K562 (cell line): Measurements from ENCODE around the gene MYG1. TPM values are rescaled to one million over a fixed set of nuclear protein-coding genes. Genes with fewer than 3 reads are reported as not detected.

Source experiments
- ATAC-seq: fragments of 200-7000 bp; cut with Tn5 transposase; 3 replicates; pipeline ENCODE4 v1.9.1; 2020; ENCODE audit warnings: moderate library complexity
- BruUV-seq: library from RNA; stranded (reverse); fragments of 400-500 nt; replicated peaks from 2 replicates; lab custom pipeline; 2021; lab: Mats Ljungman, UMichigan
- CTCF ChIA-PET: fragments of 300-600 bp; formaldehyde crosslinking; extraction: SDS; loops from one replicate; lab custom pipeline; 2021; ENCODE audit warnings: low intra/inter-chr PET ratio; lab: Yijun Ruan, JAX
- POLR2A ChIA-PET: fragments of 300-600, 350-650 bp; sonication (Branson Sonifier 250); formaldehyde crosslinking; extraction: SDS; loops from one replicate; lab custom pipeline; 2021; ENCODE audit warnings: antibody characterized with exemption, inconsistent platforms; lab: Yijun Ruan, JAX
- DNase-seq, 4 experiments: peaks; one replicate each; pipeline versions ENCODE4 v3.0.0 to v3.0.0-alpha.2; 2011 to 2018; ENCODE audit warnings: low spot score in 3 of 4, mixed read lengths in 3 of 4; ENCODE audit errors: extremely low read depth in 1 of 4
- FAIRE-seq: peaks from 2 replicates; lab custom pipeline; 2011; peaks lifted over from hg19 to GRCh38; lab: Jason Lieb, UNC
- H2AFZ ChIP-seq: 2 replicates; pipeline ENCODE4 v1.6.0; 2011; ENCODE audit warnings: low read depth, low read length, control low read depth, inconsistent platforms
- H3K27ac ChIP-seq: fragments of 200-600 bp; 3 replicates; pipeline ENCODE4 v1.8.0; 2011; ENCODE audit warnings: low read depth, mild to moderate bottlenecking, control low read depth, inconsistent platforms, low read length, moderate library complexity, mixed read lengths; ENCODE audit errors: extremely low read depth
- H3K27me3 ChIP-seq, 2 experiments: fragments of 300-600 bp in 1 of 2; 2 replicates in 1 of 2; 3 replicates in 1 of 2; pipeline versions ENCODE4 v1.6.0 to v1.8.0; 2011; ENCODE audit warnings: inconsistent platforms in 2 of 2, low read length in 2 of 2, mild to moderate bottlenecking in 1 of 2, mixed read lengths in 1 of 2, moderate library complexity in 1 of 2; ENCODE audit not compliant: control insufficient read depth in 2 of 2, insufficient read depth in 2 of 2
- H3K36me3 ChIP-seq: fragments of 300-600 bp; 3 replicates; pipeline ENCODE4 v1.8.0; 2011; ENCODE audit warnings: mild to moderate bottlenecking, low read length, inconsistent platforms; ENCODE audit not compliant: control insufficient read depth, insufficient read depth
- H3K4me1 ChIP-seq, 2 experiments: fragments of 200-600 bp in 1 of 2; replicated peaks in 1 of 2; 2 replicates in 1 of 2; 3 replicates in 1 of 2; pipeline versions ENCODE4 v1.5.1 to v1.8.0; 2011; ENCODE audit warnings: inconsistent platforms in 2 of 2, low read length in 2 of 2, mild to moderate bottlenecking in 1 of 2, mixed read lengths in 1 of 2, moderate library complexity in 1 of 2; ENCODE audit not compliant: control insufficient read depth in 2 of 2, insufficient read depth in 2 of 2
- H3K4me2 ChIP-seq: 2 replicates; pipeline ENCODE4 v1.6.1; 2011; ENCODE audit warnings: low read length, control low read depth, inconsistent platforms, mixed read lengths; ENCODE audit not compliant: insufficient read depth
- H3K4me3 ChIP-seq: fragments of 200-600 bp; sonication (generic), shearing (Covaris generic); 2 replicates; pipeline ENCODE4 v1.5.1; 2016; ENCODE audit warnings: control low read depth, inconsistent platforms
- H3K79me2 ChIP-seq: fragments of 200-600 bp; 3 replicates; pipeline ENCODE4 v1.8.0; 2011; ENCODE audit warnings: low read length, inconsistent platforms; ENCODE audit not compliant: control insufficient read depth, insufficient read depth
- H3K9ac ChIP-seq, 2 experiments: 2 replicates each; pipeline versions ENCODE4 v1.6.0 to v1.6.1; 2011; ENCODE audit warnings: low read depth in 2 of 2, low read length in 2 of 2, control low read depth in 1 of 2, inconsistent platforms in 1 of 2, mild to moderate bottlenecking in 1 of 2, mixed read lengths in 1 of 2; ENCODE audit not compliant: insufficient read depth in 1 of 2
- H3K9me1 ChIP-seq: one replicate; pipeline ENCODE4 v1.6.0; 2011; ENCODE audit warnings: inconsistent platforms, mild to moderate bottlenecking, low read length, moderate library complexity; ENCODE audit not compliant: control insufficient read depth, insufficient read depth
- H3K9me3 ChIP-seq: replicated peaks from 2 replicates; pipeline ENCODE4 v1.5.1; 2011; ENCODE audit warnings: low read depth, low read length, inconsistent platforms; ENCODE audit not compliant: control insufficient read depth, insufficient read depth
- H4K20me1 ChIP-seq: replicated peaks from 2 replicates; pipeline ENCODE4 v1.6.1; 2011; ENCODE audit warnings: low read length, inconsistent platforms, mixed read lengths; ENCODE audit not compliant: control insufficient read depth, insufficient read depth
- CBFA2T2 ChIP-seq: fragments of 450-650 bp; conservative IDR thresholded peaks from 2 replicates; pipeline ENCODE4 v1.6.1; 2017; ENCODE audit warnings: mild to moderate bottlenecking
- FOXO4 ChIP-seq: fragments of 450-650 bp; formaldehyde crosslinking; IDR thresholded peaks from 2 replicates; pipeline ENCODE4 v1.4.0; 2020; ENCODE audit warnings: mild to moderate bottlenecking, moderate library complexity
- KAT7 ChIP-seq: sonication (generic); formaldehyde crosslinking; IDR thresholded peaks from 2 replicates; pipeline ENCODE4 v1.8.0; 2022; ENCODE audit warnings: missing genetic modification reagents, mild to moderate bottlenecking, borderline replicate concordance
- MYBL2 ChIP-seq, 2 experiments: fragments of 450-650 bp in 1 of 2; sonication (generic) in 1 of 2; formaldehyde crosslinking in 1 of 2; IDR thresholded peaks; 2 replicates each; pipeline versions ENCODE4 v1.6.1 to v1.8.1; 2017 to 2022; ENCODE audit warnings: borderline replicate concordance in 1 of 2, inconsistent platforms in 1 of 2, low read depth in 1 of 2, mild to moderate bottlenecking in 1 of 2, missing genetic modification reagents in 1 of 2, moderate library complexity in 1 of 2
- ZBTB2 ChIP-seq: fragments of 450-650 bp; IDR thresholded peaks from 2 replicates; pipeline ENCODE4 v1.6.1; 2016; ENCODE audit warnings: antibody characterized with exemption
- WGBS: fragments of 100-300 bp; shearing (Covaris generic); methylation state at CpG from one replicate; pipeline ENCODE4 v1.1.6; 2016; ENCODE audit warnings: low coverage, mixed read lengths; ENCODE audit not compliant: insufficient coverage; ENCODE audit errors: missing lambda C conversion rate; 5-methylcytosine and 5-hydroxymethylcytosine counted together
- in situ Hi-C: fragments of 300-500 bp; cut with MboI; formaldehyde crosslinking; loops from 4 replicates; pipeline ENCODE4 v1.15.0; 2018; ENCODE audit warnings: inconsistent platforms, mixed read lengths
- intact Hi-C: fragments of 100-400 bp; cut with micrococcal nuclease; formaldehyde crosslinking; loops from 2 replicates; pipeline ENCODE4 v1.14.2; 2022
- polyA plus RNA-seq, 8 experiments: library from polyadenylated mRNA; depleted of rRNA in 4 of 8; stranded (reverse) in 5 of 8; unstranded in 3 of 8; fragments of >200 nt; fragmentation: Nextera tagmentation in 2 of 8; fragmentation: Illumina TruSeq in 1 of 8; extraction: Ambion mirVana in 2 of 8; extraction: Trizol in 1 of 8; gene quantifications; 2 replicates each; pipeline versions ENCODE4 v1.2.1 to v1.2.3, GENCODE V29; 2011 to 2014; ENCODE audit warnings: inconsistent platforms in 1 of 8, missing spikeins in 1 of 8
- total RNA-seq, 7 experiments: library from RNA; depleted of rRNA in 6 of 7; stranded (reverse); fragments of >200 nt in 6 of 7; fragmentation: Illumina TruSeq in 2 of 7; extraction: Trizol in 2 of 7; gene quantifications; 2 replicates each; pipeline versions ENCODE4 v1.2.1 to v1.2.3, GENCODE V29; 2011 to 2021; ENCODE audit warnings: low replicate concordance in 1 of 7

MYG1 gene
- total and polyA plus RNA-seq, 9 of the 15 experiments (the other 6 are each of a cell fraction or from before 2014, with no cell fraction given): 0.45 to 5.6 (median 2.1) TPM

- CTCF ChIA-PET: no interaction called here
- BruUV-seq: no TSS peak
- TF ChIP-seq MYBL2 (IDR thresholded peaks at IDR 0.05; ENCODE audit: low read depth): no peak
- TF ChIP-seq MYBL2 (CRISPR knock-in tag; IDR thresholded peaks at IDR 0.05; ENCODE audit: borderline replicate concordance): no peak
Observed at GRCh38 chr12:53343449-53343848, 44.0 kb downstream of the MYG1 start.

GRCh38 chr12:53343969-53344368 is 44.5 kb downstream of the MYG1 start:
- Histone ChIP-seq H2AFZ (no peak overlapping the region), H3K9me1 (no peaks in the 10 kb centered on the region), H3K4me3 (no peak overlapping the region), H3K36me3 (no peaks in the 10 kb centered on the region), H3K27ac (no peak overlapping the region), H3K9me3 (no peaks in the 10 kb centered on the region), H3K9ac (no peak overlapping the region), H3K4me1 (peaks cover 17 to 24% of the 10 kb centered on the region in 2 experiments; a peak in 4 of 5 replicates), H3K79me2 (no peaks in the 10 kb centered on the region), H3K4me2 (no peak overlapping the region), H3K27me3 (no peaks in the 10 kb centered on the region), H4K20me1 (no peaks in the 10 kb centered on the region)
- ATAC-seq: no peak
- BruUV-seq: no TSS peak
- in situ Hi-C loops: no loop called here
- CTCF ChIA-PET: interaction anchor here (1.7 kb wide), 1 partner anchor 16 kb away, joined by 11 read pairs; no protein-coding TSS in a partner anchor
- DNase-seq: no peak
- WGBS: 93% methylated on average over 4 of the region's 4 CpGs
- intact Hi-C loops: no loop called here
- FAIRE-seq: no peak
- POLR2A ChIA-PET: interaction anchor here (2.1 kb wide), 1 partner anchor 157 kb away, joined by 4 read pairs; the partner anchor contains the start of gene TARBP2
- TF ChIP-seq ZBTB2 (no peak), CBFA2T2 (no peak), KAT7 (CRISPR knock-in tag) (no peak), FOXO4 (CRISPR knock-in tag) (no peak)

More at GRCh38 chr12:53343449-53343848, 44.0 kb downstream of the MYG1 start:
- Histone ChIP-seq H3K9ac (no peak overlapping the region), H3K9me3 (no peaks in the 10 kb centered on the region), H3K4me3 (no peak overlapping the region), H2AFZ (no peak overlapping the region), H3K79me2 (no peaks in the 10 kb centered on the region), H3K27me3 (no peaks in the 10 kb centered on the region), H3K4me2 (no peak overlapping the region), H3K4me1 (peaks cover 19 to 29% of the 10 kb centered on the region in 2 experiments), H3K36me3 (no peaks in the 10 kb centered on the region), H4K20me1 (no peaks in the 10 kb centered on the region), H3K27ac (no peak overlapping the region), H3K9me1 (no peaks in the 10 kb centered on the region)
- no peak for FAIRE-seq
- DNase-seq: no peak
- POLR2A ChIA-PET: no interaction called here
- intact Hi-C loops (no loop called here), in situ Hi-C loops (no loop called here)
- WGBS: 51% methylated on average over 3 of the region's 3 CpGs
- ATAC-seq: no peak
